Thymus (tissue), 11 donors: ENCODE results near the gene CALY. TPM values are rescaled to one million over a fixed set of nuclear protein-coding genes. Genes with fewer than 3 reads are reported as not detected.
A peak's percentile ranks its signal among the peaks of the same experiment; 100 is the strongest.
"Not testable (repeated sequence)": the region's sequence is repeated elsewhere in the genome, so short reads cannot be mapped to it uniquely, and the experiment has no call there.

Experiments
- DNase-seq, 9 donors: peaks; one replicate each; pipeline ENCODE4 v3.0.0-alpha.2; 2013; ENCODE audit warnings: low spot score in 9 of 9, low read depth in 6 of 9, missing footprints in 1 of 9
- H3K27ac ChIP-seq, 2 donors: one replicate each; pipeline ENCODE4 v1.5.1; 2013; ENCODE audit warnings: control low read depth in 1 of 2, low read depth in 1 of 2, low read length in 1 of 2, mild to moderate bottlenecking in 1 of 2, moderate library complexity in 1 of 2
- H3K27me3 ChIP-seq, 2 donors: one replicate each; pipeline ENCODE4 v1.5.1; 2013; ENCODE audit warnings: low read length in 1 of 2; ENCODE audit not compliant: control insufficient read depth in 2 of 2, insufficient read depth in 1 of 2
- H3K36me3 ChIP-seq, 2 donors: one replicate each; pipeline ENCODE4 v1.5.1; 2013; ENCODE audit warnings: low read length in 1 of 2, mild to moderate bottlenecking in 1 of 2, moderate library complexity in 1 of 2; ENCODE audit not compliant: control insufficient read depth in 2 of 2, insufficient read depth in 2 of 2
- H3K4me1 ChIP-seq, 2 donors: one replicate each; pipeline ENCODE4 v1.5.1; 2013; ENCODE audit warnings: low read length in 2 of 2; ENCODE audit not compliant: control insufficient read depth in 2 of 2, insufficient read depth in 2 of 2
- H3K4me3 ChIP-seq, 2 donors: one replicate each; pipeline ENCODE4 v1.5.1; 2013; ENCODE audit warnings: low read length in 2 of 2, control low read depth in 1 of 2, mild to moderate bottlenecking in 1 of 2
- H3K9me3 ChIP-seq, 2 donors: one replicate each; pipeline ENCODE4 v1.5.1; 2013; ENCODE audit warnings: low read length in 1 of 2, mild to moderate bottlenecking in 1 of 2; ENCODE audit not compliant: control insufficient read depth in 2 of 2, insufficient read depth in 1 of 2
- WGBS: extraction: QIAGEN DNeasy Blood & Tissue Kit; methylation state at CpG from one replicate; pipeline ENCODE4 v1.1.7; 2013; 5-methylcytosine and 5-hydroxymethylcytosine counted together
- polyA plus RNA-seq: library from polyadenylated mRNA; stranded (reverse); fragments of 200-250 nt; gene quantifications from one replicate; pipeline ENCODE4 v1.2.3, GENCODE V29; 2013
- total RNA-seq: library from RNA; stranded (reverse); fragments of 120-200 nt; gene quantifications from one replicate; pipeline ENCODE4 v1.2.4, GENCODE V29; 2013
- donor health status: healthy.

Gene CALY
- total and polyA plus RNA-seq, 2 donors = 0.21 TPM; not detected in 1

- Histone ChIP-seq H3K27ac (peak overlapping the region in 1 of 2 donors; percentile 53), H3K36me3 (no peaks in the 10 kb centered on the region), H3K4me3 (peak overlapping the region; percentile 56 to 75), H3K4me1 (peaks cover 3 to 15% of the 10 kb centered on the region in 2 donors), H3K27me3 (peaks cover 10 to 51% of the 10 kb centered on the region in 2 donors), H3K9me3 (no peaks in the 10 kb centered on the region)
- under 1% methylated on average over 82 of the region's 90 CpGs for WGBS
- DNase-seq = peak in 5 of 9 donors; percentile 41 to 74 (median 47)
Observed at GRCh38 chr10:133378251-133379096, 41.8 kb upstream of the CALY start.

GRCh38 chr10:133377818-133378250 is 41.1 kb upstream of the CALY start:
- peaks cover 10 to 51% of the 10 kb centered on the region in 2 donors for H3K27me3 ChIP-seq
- peaks cover 3 to 15% of the 10 kb centered on the region in 2 donors for H3K4me1 ChIP-seq
- 44% methylated on average over 20 of the region's 20 CpGs for WGBS
- DNase-seq = no peak
- no peaks in the 10 kb centered on the region for H3K36me3 ChIP-seq
- H3K9me3 ChIP-seq = no peaks in the 10 kb centered on the region
- H3K27ac ChIP-seq = peak overlapping the region in 1 of 2 donors; percentile 53
- H3K4me3 ChIP-seq = peak overlapping the region; percentile 56 to 75

GRCh38 chr10:133377025-133377817 is 40.5 kb upstream of the CALY start:
- Histone ChIP-seq H3K4me1 (peaks cover 6 to 15% of the 10 kb centered on the region in 2 donors), H3K4me3 (no peak overlapping the region), H3K9me3 (no peaks in the 10 kb centered on the region), H3K27me3 (peaks cover 10 to 51% of the 10 kb centered on the region in 2 donors), H3K27ac (no peak overlapping the region), H3K36me3 (no peaks in the 10 kb centered on the region)
- WGBS = 97% methylated on average over 30 of the region's 30 CpGs
- no peak for DNase-seq

DNA sequence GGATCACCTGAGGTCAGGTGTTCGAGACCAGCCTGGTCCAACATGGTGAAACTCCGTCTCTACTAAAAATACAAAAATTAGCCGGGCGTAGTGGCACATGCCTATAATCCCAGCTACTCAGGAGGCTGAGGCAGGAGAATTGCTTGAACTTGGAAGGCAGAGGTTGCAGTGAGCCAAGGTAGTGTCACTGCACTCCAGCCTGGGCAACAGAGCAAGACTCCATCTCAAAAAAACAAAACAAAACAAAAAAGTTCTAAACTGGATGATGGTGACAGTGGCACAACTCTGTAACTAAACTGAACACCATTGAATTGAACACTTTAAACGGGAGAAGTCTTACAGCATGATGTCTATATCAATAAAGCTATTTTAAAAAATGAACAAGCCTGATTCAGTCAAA is 39.5 kb upstream of the CALY start:
- not testable (repeated sequence) for H3K9me3 ChIP-seq, H3K27ac ChIP-seq, H3K4me3 ChIP-seq, H3K36me3 ChIP-seq, DNase-seq
- Histone ChIP-seq H3K27me3 (peaks cover 10 to 47% of the 10 kb centered on the region in 2 donors), H3K4me1 (peaks cover 7 to 15% of the 10 kb centered on the region in 2 donors)
- 97% methylated on average over 5 of the region's 5 CpGs for WGBS

- Histone ChIP-seq H3K27ac (no peak overlapping the region), H3K36me3 (peaks cover 0 to under 1% of the 10 kb centered on the region in 2 donors), H3K27me3 (peaks cover 10 to 43% of the 10 kb centered on the region in 2 donors), H3K4me1 (peaks cover 7 to 15% of the 10 kb centered on the region in 2 donors), H3K4me3 (no peak overlapping the region), H3K9me3 (no peaks in the 10 kb centered on the region)
- WGBS = 96% methylated on average over 12 of the region's 12 CpGs
- DNase-seq = no peak
Observed at GRCh38 chr10:133375357-133376115, 38.8 kb upstream of the CALY start.

GRCh38 chr10:133373174-133374090 is 36.7 kb upstream of the CALY start, which contains the start of gene ECHS1:
TSS of gene ECHS1 (minus strand) at chr10:133373354. CDS start at chr10:133373333, 21 bp downstream.
- peak within 1 kb of the TSS; percentile 26 to 77 for H3K27ac ChIP-seq
- peaks cover 0 to 28% of the 10 kb centered on the region in 2 donors for H3K27me3 ChIP-seq
- peak; percentile 54 to 95 (median 85) for DNase-seq
- WGBS = 2% methylated on average over 89 of the region's 89 CpGs
- H3K36me3 ChIP-seq = peaks cover 14 to 21% of the 10 kb centered on the region in 2 donors
- peak within 1 kb of the TSS; percentile 64 to 82 for H3K4me3 ChIP-seq
- H3K4me1 ChIP-seq = peaks cover 7 to 13% of the 10 kb centered on the region in 2 donors
- no peaks in the 10 kb centered on the region for H3K9me3 ChIP-seq

- H3K4me3 ChIP-seq = peak overlapping the region in 1 of 2 donors; percentile 82
- peaks cover 4 to 5% of the 10 kb centered on the region in 2 donors for H3K4me1 ChIP-seq
- DNase-seq = no peak
- no peaks in the 10 kb centered on the region for H3K9me3 ChIP-seq
- 61% methylated on average over 20 of the region's 20 CpGs for WGBS
- peaks cover 18 to 24% of the 10 kb centered on the region in 2 donors for H3K36me3 ChIP-seq
- H3K27me3 ChIP-seq = peaks cover 0 to 19% of the 10 kb centered on the region in 2 donors
- H3K27ac ChIP-seq = no peak overlapping the region
Observed at GRCh38 chr10:133372507-133372906, 35.8 kb upstream of the CALY start.
